HepG2 (cell line): ENCODE results near the gene CDK10. TPM values are rescaled to one million over a fixed set of nuclear protein-coding genes. Genes with fewer than 3 reads are reported as not detected.
A peak's percentile ranks its signal among the peaks of the same experiment; 100 is the strongest.

ENCODE experiments used
- CBX1 ChIP-seq: IDR thresholded peaks from one replicate; pipeline ENCODE4 v1.6.1; 2016; ENCODE audit warnings: antibody characterized with exemption, low read depth
- CREBL2 ChIP-seq: sonication (generic); formaldehyde crosslinking; IDR thresholded peaks from 2 replicates; pipeline ENCODE4 v1.8.1; 2023; ENCODE audit warnings: missing genetic modification reagents, mild to moderate bottlenecking, borderline replicate concordance
- FOXK2 ChIP-seq: fragments of 450-650 bp; IDR thresholded peaks from 2 replicates; pipeline ENCODE4 v1.6.1; 2016
- MYC ChIP-seq: sonication (generic); formaldehyde crosslinking; IDR thresholded peaks from 2 replicates; pipeline ENCODE4 v1.9.0; 2021; ENCODE audit warnings: missing genetic modification reagents, borderline replicate concordance
- TAF1 ChIP-seq: sonication (generic); formaldehyde crosslinking; IDR thresholded peaks from 2 replicates; pipeline ENCODE4 v1.4.0; 2020; ENCODE audit warnings: missing genetic modification reagents
- TEAD2 ChIP-seq: sonication (generic); formaldehyde crosslinking; IDR thresholded peaks from 2 replicates; pipeline ENCODE4 v1.9.0; 2021; ENCODE audit warnings: missing genetic modification reagents
- U2AF2 ChIP-seq: fragments of 200-400 bp; formaldehyde crosslinking; IDR thresholded peaks from 2 replicates; pipeline ENCODE4 v1.6.1; 2017; ENCODE audit warnings: low read depth, mild to moderate bottlenecking, low read length
- ZFP36L2 ChIP-seq: sonication (generic); formaldehyde crosslinking; IDR thresholded peaks from 2 replicates; pipeline ENCODE4 v1.4.0; 2020; ENCODE audit warnings: missing genetic modification reagents
- ZFP90 ChIP-seq: sonication (generic); formaldehyde crosslinking; IDR thresholded peaks from 2 replicates; pipeline ENCODE4 v1.8.0; 2022; ENCODE audit warnings: missing genetic modification reagents, mild to moderate bottlenecking, inconsistent platforms, borderline replicate concordance
- ZKSCAN1 ChIP-seq: fragments of 150-350 bp; IDR thresholded peaks from 2 replicates; pipeline ENCODE4 v1.6.1; 2014; ENCODE audit warnings: low read length
- ZNF329 ChIP-seq: sonication (generic); formaldehyde crosslinking; IDR thresholded peaks from 2 replicates; pipeline ENCODE4 v1.9.0; 2021; ENCODE audit warnings: low read depth, mild to moderate bottlenecking, missing genetic modification reagents
- ZNF558 ChIP-seq: sonication (generic); formaldehyde crosslinking; IDR thresholded peaks from 2 replicates; pipeline ENCODE4 v1.9.0; 2022; ENCODE audit warnings: mild to moderate bottlenecking, missing genetic modification reagents, borderline replicate concordance
- ZNF773 ChIP-seq: sonication (generic); formaldehyde crosslinking; IDR thresholded peaks from 2 replicates; pipeline ENCODE4 v1.4.0; 2020; ENCODE audit warnings: missing genetic modification reagents, borderline replicate concordance
- polyA plus RNA-seq, 8 experiments: library from polyadenylated mRNA; depleted of rRNA in 3 of 8; stranded (reverse) in 7 of 8; unstranded in 1 of 8; fragments of >200 nt; fragmentation: Illumina TruSeq in 4 of 8; extraction: Trizol in 4 of 8; gene quantifications; 2 replicates each; pipeline versions ENCODE4 v1.2.1 to v1.2.3, GENCODE V29; 2011 to 2016; ENCODE audit warnings: low read depth in 4 of 8, missing spikeins in 1 of 8, mixed read lengths in 1 of 8; ENCODE audit not compliant: insufficient read depth in 1 of 8
- total RNA-seq, 5 experiments: library from RNA; depleted of rRNA; stranded (reverse); fragments of >200 nt; fragmentation: Illumina TruSeq; extraction: Trizol; gene quantifications; 2 replicates each; pipeline ENCODE4 v1.2.3, GENCODE V29; 2016; ENCODE audit warnings: low read depth in 1 of 5
- TF ChIP-seq, protein P1 (sequence below): sonication (generic); formaldehyde crosslinking; IDR thresholded peaks from 2 replicates; pipeline ENCODE4 v1.8.0; 2022; ENCODE audit warnings: missing genetic modification reagents, mild to moderate bottlenecking, inconsistent platforms, borderline replicate concordance
- TF ChIP-seq, protein P2 (sequence below): sonication (generic); formaldehyde crosslinking; conservative IDR thresholded peaks from 2 replicates; pipeline ENCODE4 v1.8.0; 2022; ENCODE audit warnings: missing genetic modification reagents
- TF ChIP-seq, protein P3 (sequence below): sonication (generic); formaldehyde crosslinking; IDR thresholded peaks from 2 replicates; pipeline ENCODE4 v1.5.0; 2020; ENCODE audit warnings: mild to moderate bottlenecking, missing genetic modification reagents, borderline replicate concordance
- TF ChIP-seq, protein P4 (sequence below): sonication (generic); formaldehyde crosslinking; IDR thresholded peaks from 2 replicates; pipeline ENCODE4 v1.8.0; 2023; ENCODE audit warnings: mild to moderate bottlenecking, missing genetic modification reagents

CDK10 gene
- total and polyA plus RNA-seq, 2 of the 13 experiments (the other 11 are each of a cell fraction or from before 2014, with no cell fraction given), result 2.5 to 3.9 TPM

DNA sequence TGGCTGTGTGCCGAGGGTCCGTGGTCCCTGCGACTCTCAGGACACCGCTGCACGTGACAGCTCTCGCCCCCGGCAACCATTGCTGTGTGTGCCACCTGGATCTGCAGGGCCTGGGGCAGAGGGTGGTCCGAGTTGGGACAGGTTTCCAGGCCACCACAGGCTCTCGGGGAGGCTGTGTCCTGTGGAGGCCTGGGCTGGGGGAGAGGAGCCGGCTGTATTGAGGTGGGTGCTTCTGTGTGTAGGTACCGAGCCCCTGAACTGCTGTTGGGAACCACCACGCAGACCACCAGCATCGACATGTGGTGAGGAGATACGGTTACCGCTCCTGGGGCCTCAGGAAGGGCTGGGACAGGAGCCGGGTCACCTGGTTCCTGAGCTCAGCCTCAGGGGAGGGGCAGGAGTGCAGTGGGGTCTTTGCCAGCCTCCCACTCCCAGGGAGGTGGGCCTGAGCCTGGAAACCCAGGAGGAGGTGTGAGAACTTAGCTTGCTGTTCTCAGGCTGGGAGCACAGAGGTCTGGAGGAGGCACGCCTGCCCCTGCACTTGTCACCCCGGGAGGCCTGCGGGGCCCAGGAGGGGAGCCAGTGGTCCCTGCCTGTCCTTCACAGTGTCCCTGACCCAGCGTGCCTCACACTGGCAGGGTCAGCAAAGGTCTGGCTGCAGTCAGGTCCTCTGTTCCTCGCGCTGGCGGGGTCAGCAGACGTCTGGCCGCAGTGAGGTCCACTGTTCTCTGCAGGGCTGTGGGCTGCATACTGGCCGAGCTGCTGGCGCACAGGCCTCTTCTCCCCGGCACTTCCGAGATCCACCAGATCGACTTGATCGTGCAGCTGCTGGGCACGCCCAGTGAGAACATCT is 7.7 kb downstream of the CDK10 start (continued):
- TF ChIP-seq ZNF558, result no peak
- TF ChIP-seq ZFP36L2 (CRISPR knock-in tag), result no peak
- no peak for TF ChIP-seq U2AF2
- TF ChIP-seq, protein P1, sequence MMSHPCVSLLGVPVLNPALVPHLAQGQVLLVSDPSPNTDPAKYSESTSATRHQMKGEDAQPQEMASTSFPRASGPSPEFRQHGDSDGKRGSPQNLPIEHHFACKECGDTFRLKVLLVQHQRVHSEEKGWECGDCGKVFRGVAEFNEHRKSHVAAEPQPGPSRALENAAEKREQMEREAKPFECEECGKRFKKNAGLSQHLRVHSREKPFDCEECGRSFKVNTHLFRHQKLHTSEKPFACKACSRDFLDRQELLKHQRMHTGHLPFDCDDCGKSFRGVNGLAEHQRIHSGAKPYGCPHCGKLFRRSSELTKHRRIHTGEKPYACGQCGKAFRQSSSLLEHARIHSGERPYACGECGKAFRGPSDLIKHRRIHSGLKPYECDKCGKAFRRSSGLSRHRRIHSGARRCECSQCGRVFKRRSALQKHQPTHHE (CRISPR knock-in tag), result no peak
- no peak for TF ChIP-seq CREBL2 (CRISPR knock-in tag)
- TF ChIP-seq ZNF773 (CRISPR knock-in tag), result no peak
- TF ChIP-seq ZKSCAN1, result no peak
- no peak; the same call in 1 of the 2 replicates for TF ChIP-seq MYC (CRISPR knock-in tag)
- no peak for TF ChIP-seq FOXK2
- 0 out of 2 replicates have a peak, but pooled peaks have one; percentile 5 for TF ChIP-seq ZNF329 (CRISPR knock-in tag)
- TF ChIP-seq, protein P2, sequence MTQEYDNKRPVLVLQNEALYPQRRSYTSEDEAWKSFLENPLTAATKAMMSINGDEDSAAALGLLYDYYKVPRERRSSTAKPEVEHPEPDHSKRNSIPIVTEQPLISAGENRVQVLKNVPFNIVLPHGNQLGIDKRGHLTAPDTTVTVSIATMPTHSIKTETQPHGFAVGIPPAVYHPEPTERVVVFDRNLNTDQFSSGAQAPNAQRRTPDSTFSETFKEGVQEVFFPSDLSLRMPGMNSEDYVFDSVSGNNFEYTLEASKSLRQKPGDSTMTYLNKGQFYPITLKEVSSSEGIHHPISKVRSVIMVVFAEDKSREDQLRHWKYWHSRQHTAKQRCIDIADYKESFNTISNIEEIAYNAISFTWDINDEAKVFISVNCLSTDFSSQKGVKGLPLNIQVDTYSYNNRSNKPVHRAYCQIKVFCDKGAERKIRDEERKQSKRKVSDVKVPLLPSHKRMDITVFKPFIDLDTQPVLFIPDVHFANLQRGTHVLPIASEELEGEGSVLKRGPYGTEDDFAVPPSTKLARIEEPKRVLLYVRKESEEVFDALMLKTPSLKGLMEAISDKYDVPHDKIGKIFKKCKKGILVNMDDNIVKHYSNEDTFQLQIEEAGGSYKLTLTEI (CRISPR knock-in tag), result no peak
- no peak for TF ChIP-seq TAF1
- no peak for TF ChIP-seq ZFP90 (CRISPR knock-in tag)
- TF ChIP-seq CBX1, result no peak
- TF ChIP-seq TEAD2 (CRISPR knock-in tag), result no peak
- TF ChIP-seq, protein P3, sequence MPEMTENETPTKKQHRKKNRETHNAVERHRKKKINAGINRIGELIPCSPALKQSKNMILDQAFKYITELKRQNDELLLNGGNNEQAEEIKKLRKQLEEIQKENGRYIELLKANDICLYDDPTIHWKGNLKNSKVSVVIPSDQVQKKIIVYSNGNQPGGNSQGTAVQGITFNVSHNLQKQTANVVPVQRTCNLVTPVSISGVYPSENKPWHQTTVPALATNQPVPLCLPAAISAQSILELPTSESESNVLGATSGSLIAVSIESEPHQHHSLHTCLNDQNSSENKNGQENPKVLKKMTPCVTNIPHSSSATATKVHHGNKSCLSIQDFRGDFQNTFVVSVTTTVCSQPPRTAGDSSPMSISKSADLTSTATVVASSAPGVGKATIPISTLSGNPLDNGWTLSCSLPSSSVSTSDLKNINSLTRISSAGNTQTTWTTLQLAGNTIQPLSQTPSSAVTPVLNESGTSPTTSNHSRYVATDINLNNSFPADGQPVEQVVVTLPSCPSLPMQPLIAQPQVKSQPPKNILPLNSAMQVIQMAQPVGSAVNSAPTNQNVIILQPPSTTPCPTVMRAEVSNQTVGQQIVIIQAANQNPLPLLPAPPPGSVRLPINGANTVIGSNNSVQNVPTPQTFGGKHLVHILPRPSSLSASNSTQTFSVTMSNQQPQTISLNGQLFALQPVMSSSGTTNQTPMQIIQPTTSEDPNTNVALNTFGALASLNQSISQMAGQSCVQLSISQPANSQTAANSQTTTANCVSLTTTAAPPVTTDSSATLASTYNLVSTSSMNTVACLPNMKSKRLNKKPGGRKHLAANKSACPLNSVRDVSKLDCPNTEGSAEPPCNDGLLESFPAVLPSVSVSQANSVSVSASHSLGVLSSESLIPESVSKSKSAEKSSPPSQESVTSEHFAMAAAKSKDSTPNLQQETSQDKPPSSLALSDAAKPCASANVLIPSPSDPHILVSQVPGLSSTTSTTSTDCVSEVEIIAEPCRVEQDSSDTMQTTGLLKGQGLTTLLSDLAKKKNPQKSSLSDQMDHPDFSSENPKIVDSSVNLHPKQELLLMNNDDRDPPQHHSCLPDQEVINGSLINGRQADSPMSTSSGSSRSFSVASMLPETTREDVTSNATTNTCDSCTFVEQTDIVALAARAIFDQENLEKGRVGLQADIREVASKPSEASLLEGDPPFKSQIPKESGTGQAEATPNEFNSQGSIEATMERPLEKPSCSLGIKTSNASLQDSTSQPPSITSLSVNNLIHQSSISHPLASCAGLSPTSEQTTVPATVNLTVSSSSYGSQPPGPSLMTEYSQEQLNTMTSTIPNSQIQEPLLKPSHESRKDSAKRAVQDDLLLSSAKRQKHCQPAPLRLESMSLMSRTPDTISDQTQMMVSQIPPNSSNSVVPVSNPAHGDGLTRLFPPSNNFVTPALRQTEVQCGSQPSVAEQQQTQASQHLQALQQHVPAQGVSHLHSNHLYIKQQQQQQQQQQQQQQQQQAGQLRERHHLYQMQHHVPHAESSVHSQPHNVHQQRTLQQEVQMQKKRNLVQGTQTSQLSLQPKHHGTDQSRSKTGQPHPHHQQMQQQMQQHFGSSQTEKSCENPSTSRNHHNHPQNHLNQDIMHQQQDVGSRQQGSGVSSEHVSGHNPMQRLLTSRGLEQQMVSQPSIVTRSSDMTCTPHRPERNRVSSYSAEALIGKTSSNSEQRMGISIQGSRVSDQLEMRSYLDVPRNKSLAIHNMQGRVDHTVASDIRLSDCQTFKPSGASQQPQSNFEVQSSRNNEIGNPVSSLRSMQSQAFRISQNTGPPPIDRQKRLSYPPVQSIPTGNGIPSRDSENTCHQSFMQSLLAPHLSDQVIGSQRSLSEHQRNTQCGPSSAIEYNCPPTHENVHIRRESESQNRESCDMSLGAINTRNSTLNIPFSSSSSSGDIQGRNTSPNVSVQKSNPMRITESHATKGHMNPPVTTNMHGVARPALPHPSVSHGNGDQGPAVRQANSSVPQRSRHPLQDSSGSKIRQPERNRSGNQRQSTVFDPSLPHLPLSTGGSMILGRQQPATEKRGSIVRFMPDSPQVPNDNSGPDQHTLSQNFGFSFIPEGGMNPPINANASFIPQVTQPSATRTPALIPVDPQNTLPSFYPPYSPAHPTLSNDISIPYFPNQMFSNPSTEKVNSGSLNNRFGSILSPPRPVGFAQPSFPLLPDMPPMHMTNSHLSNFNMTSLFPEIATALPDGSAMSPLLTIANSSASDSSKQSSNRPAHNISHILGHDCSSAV, result no peak; the same call in 1 of the 2 replicates
- TF ChIP-seq, protein P4, sequence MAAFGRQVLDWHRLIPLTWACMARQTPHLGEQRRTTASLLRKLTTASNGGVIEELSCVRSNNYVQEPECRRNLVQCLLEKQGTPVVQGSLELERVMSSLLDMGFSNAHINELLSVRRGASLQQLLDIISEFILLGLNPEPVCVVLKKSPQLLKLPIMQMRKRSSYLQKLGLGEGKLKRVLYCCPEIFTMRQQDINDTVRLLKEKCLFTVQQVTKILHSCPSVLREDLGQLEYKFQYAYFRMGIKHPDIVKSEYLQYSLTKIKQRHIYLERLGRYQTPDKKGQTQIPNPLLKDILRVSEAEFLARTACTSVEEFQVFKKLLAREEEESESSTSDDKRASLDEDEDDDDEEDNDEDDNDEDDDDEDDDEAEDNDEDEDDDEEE (CRISPR knock-in tag), result no peak
